Measurements from ENCODE around the gene ELK4.

ELK4 gene

DNA sequence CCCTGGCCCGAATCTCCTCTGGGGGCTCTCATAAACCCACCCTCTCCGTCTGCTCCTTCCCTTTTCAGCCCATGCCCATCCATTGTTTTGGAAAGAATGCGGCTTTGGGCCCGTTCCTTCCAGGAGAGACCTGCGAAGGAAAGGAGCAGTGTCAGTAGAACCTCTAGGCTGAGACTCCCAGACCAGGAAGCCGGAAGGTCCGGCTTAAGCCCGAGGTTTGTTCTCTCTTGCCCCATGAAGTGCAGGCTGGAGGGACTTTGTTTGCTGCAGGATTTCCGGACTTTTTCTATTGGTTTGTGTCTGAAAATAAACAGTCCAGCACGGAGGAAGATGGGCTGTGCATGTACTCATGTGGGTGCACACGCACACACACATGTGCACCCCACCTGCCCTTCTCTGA is 49.8 kb downstream of the ELK4 start:
- H3K9ac ChIP-seq (ENCODE audit: low read depth, low read length, poor library complexity, severe bottlenecking): no peak overlapping the region
- no peak overlapping the region for H3K4me3 ChIP-seq (ENCODE audit: low read length, poor library complexity, severe bottlenecking)
- no peaks in the 10 kb centered on the region for H3F3A ChIP-seq (ENCODE audit: low read depth)
- H4K20me1 ChIP-seq (ENCODE audit: insufficient read depth, low read length, poor library complexity, severe bottlenecking): no peaks in the 10 kb centered on the region
- H3K9me2 ChIP-seq (replicated peaks; ENCODE audit: low read depth, low read length): no peaks in the 10 kb centered on the region
- H3K27me3 ChIP-seq (ENCODE audit: insufficient read depth, low read length, poor library complexity, severe bottlenecking): no peaks in the 10 kb centered on the region
- no peaks in the 10 kb centered on the region for H3K79me2 ChIP-seq (ENCODE audit: insufficient read depth, low read length)
- no peak overlapping the region; the same call in 1 of the 2 replicates for H2AFZ ChIP-seq (ENCODE audit: low read length)
- TF ChIP-seq EZH2phosphoT487 (IDR thresholded peaks at IDR 0.05; ENCODE audit: borderline replicate concordance): no peak
- TF ChIP-seq, protein P1, sequence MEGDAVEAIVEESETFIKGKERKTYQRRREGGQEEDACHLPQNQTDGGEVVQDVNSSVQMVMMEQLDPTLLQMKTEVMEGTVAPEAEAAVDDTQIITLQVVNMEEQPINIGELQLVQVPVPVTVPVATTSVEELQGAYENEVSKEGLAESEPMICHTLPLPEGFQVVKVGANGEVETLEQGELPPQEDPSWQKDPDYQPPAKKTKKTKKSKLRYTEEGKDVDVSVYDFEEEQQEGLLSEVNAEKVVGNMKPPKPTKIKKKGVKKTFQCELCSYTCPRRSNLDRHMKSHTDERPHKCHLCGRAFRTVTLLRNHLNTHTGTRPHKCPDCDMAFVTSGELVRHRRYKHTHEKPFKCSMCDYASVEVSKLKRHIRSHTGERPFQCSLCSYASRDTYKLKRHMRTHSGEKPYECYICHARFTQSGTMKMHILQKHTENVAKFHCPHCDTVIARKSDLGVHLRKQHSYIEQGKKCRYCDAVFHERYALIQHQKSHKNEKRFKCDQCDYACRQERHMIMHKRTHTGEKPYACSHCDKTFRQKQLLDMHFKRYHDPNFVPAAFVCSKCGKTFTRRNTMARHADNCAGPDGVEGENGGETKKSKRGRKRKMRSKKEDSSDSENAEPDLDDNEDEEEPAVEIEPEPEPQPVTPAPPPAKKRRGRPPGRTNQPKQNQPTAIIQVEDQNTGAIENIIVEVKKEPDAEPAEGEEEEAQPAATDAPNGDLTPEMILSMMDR (conservative IDR thresholded peaks at IDR 0.05; ENCODE audit: low read length): no peak
- peaks cover 16% of the 10 kb centered on the region for H3K4me1 ChIP-seq (ENCODE audit: insufficient read depth, low read length, poor library complexity, severe bottlenecking)
- H3K4me2 ChIP-seq (ENCODE audit: low read depth, low read length, poor library complexity, severe bottlenecking): peak overlapping the region; percentile 6
- H3K36me3 ChIP-seq (ENCODE audit: insufficient read depth, low read length): no peaks in the 10 kb centered on the region
- no peaks in the 10 kb centered on the region for H3K9me3 ChIP-seq (ENCODE audit: insufficient read depth, low read depth, low read length)

DNA sequence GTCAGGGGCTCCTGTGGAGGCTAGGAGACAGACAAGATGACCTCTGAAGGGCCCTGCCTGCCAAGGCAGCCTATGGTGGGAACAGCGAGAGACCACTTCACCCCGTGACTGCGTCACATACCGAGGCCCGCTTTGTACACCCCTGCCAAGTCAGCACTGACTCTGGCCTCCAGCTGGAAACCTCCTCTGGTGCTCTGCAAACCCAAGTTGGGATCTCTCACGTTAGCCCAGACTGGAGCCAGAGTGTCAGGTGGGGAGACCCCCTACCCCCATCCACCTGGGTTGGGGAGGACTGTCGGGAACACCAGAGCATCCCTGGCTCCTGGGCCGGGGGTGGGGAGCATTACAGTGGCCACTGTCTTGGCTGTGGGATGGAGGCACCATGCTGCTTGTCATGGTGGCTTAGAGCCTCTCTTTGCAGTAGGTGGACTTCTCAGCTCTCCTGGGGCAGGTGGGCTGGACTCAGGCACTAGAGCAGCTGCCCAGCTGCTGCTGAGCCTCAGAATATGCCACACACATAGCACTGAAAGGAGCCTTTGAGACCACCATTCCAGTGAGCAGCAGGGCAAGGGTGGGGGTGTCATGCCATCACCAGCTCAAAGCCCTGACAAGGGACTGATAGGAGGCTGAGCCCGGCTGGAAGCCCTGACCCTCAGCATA is 50.4 kb downstream of the ELK4 start:
- Histone ChIP-seq H3K9ac (ENCODE audit: low read depth, low read length, poor library complexity, severe bottlenecking) (no peak overlapping the region), H3K4me2 (ENCODE audit: low read depth, low read length, poor library complexity, severe bottlenecking) (peak overlapping the region; percentile 6), H3K79me2 (ENCODE audit: insufficient read depth, low read length) (no peaks in the 10 kb centered on the region), H3K4me1 (ENCODE audit: insufficient read depth, low read length, poor library complexity, severe bottlenecking) (peaks cover 16% of the 10 kb centered on the region), H3F3A (ENCODE audit: low read depth) (no peaks in the 10 kb centered on the region), H3K9me2 (replicated peaks; ENCODE audit: low read depth, low read length) (no peaks in the 10 kb centered on the region), H3K4me3 (ENCODE audit: low read length, poor library complexity, severe bottlenecking) (no peak overlapping the region), H2AFZ (ENCODE audit: low read length) (no peak overlapping the region), H3K27me3 (ENCODE audit: insufficient read depth, low read length, poor library complexity, severe bottlenecking) (no peaks in the 10 kb centered on the region), H3K36me3 (ENCODE audit: insufficient read depth, low read length) (no peaks in the 10 kb centered on the region), H4K20me1 (ENCODE audit: insufficient read depth, low read length, poor library complexity, severe bottlenecking) (no peaks in the 10 kb centered on the region), H3K9me3 (ENCODE audit: insufficient read depth, low read depth, low read length) (no peaks in the 10 kb centered on the region)
- TF ChIP-seq EZH2phosphoT487 (IDR thresholded peaks at IDR 0.05; ENCODE audit: borderline replicate concordance): no peak
- TF ChIP-seq, protein P1 (conservative IDR thresholded peaks at IDR 0.05; ENCODE audit: low read length): no peak

DNA sequence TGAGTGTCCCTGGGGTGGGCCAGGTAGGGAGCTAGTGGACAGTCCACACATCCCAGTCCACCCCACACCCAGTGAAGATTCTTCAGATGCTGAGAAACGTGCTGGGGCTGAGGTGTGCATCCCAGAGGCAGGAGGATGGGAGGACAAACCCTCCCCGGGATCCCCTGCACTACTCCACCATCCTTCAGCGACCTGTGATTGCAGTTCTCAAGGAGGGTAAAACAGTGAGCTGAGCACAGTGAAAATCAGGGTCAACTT is 51.0 kb downstream of the ELK4 start:
- Histone ChIP-seq H3K36me3 (ENCODE audit: insufficient read depth, low read length) (no peaks in the 10 kb centered on the region), H3K9me2 (replicated peaks; ENCODE audit: low read depth, low read length) (no peaks in the 10 kb centered on the region), H3K27me3 (ENCODE audit: insufficient read depth, low read length, poor library complexity, severe bottlenecking) (no peaks in the 10 kb centered on the region), H3K4me1 (ENCODE audit: insufficient read depth, low read length, poor library complexity, severe bottlenecking) (peaks cover 16% of the 10 kb centered on the region), H2AFZ (ENCODE audit: low read length) (no peak overlapping the region), H3F3A (ENCODE audit: low read depth) (no peaks in the 10 kb centered on the region), H3K4me3 (ENCODE audit: low read length, poor library complexity, severe bottlenecking) (no peak overlapping the region), H3K4me2 (ENCODE audit: low read depth, low read length, poor library complexity, severe bottlenecking) (no peak overlapping the region), H3K9me3 (ENCODE audit: insufficient read depth, low read depth, low read length) (no peaks in the 10 kb centered on the region), H3K9ac (ENCODE audit: low read depth, low read length, poor library complexity, severe bottlenecking) (no peak overlapping the region), H3K79me2 (ENCODE audit: insufficient read depth, low read length) (no peaks in the 10 kb centered on the region), H4K20me1 (ENCODE audit: insufficient read depth, low read length, poor library complexity, severe bottlenecking) (no peaks in the 10 kb centered on the region)
- TF ChIP-seq EZH2phosphoT487 (IDR thresholded peaks at IDR 0.05; ENCODE audit: borderline replicate concordance): no peak
- TF ChIP-seq, protein P1 (conservative IDR thresholded peaks at IDR 0.05; ENCODE audit: low read length): no peak
